Esophagus muscularis mucosa (tissue), 4 donors: Measurements from ENCODE around the gene MKS1. TPM values are rescaled to one million over a fixed set of nuclear protein-coding genes. Genes with fewer than 3 reads are reported as not detected.

Experiments
- DNase-seq: peaks from one replicate; pipeline ENCODE4 v3.0.0-alpha.2; 2017; ENCODE audit errors: extremely low spot score
- H3K27ac ChIP-seq, 4 donors: fragments of 200-600 bp; sonication (generic); replicated peaks in 1 of 4; 1 replicate in 3 of 4; 2 replicates in 1 of 4; pipeline ENCODE4 v1.5.1; 2016 to 2019; ENCODE audit warnings: mild to moderate bottlenecking in 1 of 4
- H3K27me3 ChIP-seq, 4 donors: fragments of 200-600 bp; sonication (generic); one replicate each; pipeline versions ENCODE4 v1.5.1 to v1.6.0; 2016 to 2019
- H3K36me3 ChIP-seq, 4 donors: fragments of 200-600 bp; sonication (generic); one replicate each; pipeline ENCODE4 v1.5.1; 2016 to 2019
- H3K4me1 ChIP-seq, 4 donors: fragments of 200-600 bp; sonication (generic); one replicate each; pipeline ENCODE4 v1.5.1; 2016 to 2019
- H3K4me3 ChIP-seq, 4 donors: fragments of 200-600 bp; sonication (generic); 1 replicate in 2 of 4; 2 replicates in 2 of 4; pipeline ENCODE4 v1.5.1; 2016 to 2019; ENCODE audit warnings: mild to moderate bottlenecking in 4 of 4, moderate library complexity in 1 of 4
- H3K9me3 ChIP-seq, 4 donors: fragments of 200-600 bp; sonication (generic); 1 replicate in 3 of 4; 2 replicates in 1 of 4; pipeline ENCODE4 v1.5.1; 2016 to 2019
- CTCF ChIP-seq, 3 experiments: fragments of 200-600 bp in 2 of 3; fragments of 450-650 bp in 1 of 3; sonication (generic) in 2 of 3; IDR thresholded peaks; one replicate each; pipeline ENCODE4 v1.5.1; 2017 to 2019; ENCODE audit warnings: antibody characterized with exemption in 3 of 3, mild to moderate bottlenecking in 2 of 3, moderate library complexity in 1 of 3
- EP300 ChIP-seq: sonication (generic); formaldehyde crosslinking; IDR thresholded peaks from one replicate; pipeline ENCODE4 v1.6.1; 2017; ENCODE audit warnings: antibody characterized with exemption
- POLR2A ChIP-seq: fragments of 450-650 bp; IDR thresholded peaks from one replicate; pipeline ENCODE4 v1.6.1; 2017; ENCODE audit warnings: antibody characterized with exemption, moderate library complexity, mild to moderate bottlenecking, low read depth
- POLR2AphosphoS5 ChIP-seq, 2 donors: sonication (generic); formaldehyde crosslinking; IDR thresholded peaks; one replicate each; pipeline ENCODE4 v1.6.1; 2017; ENCODE audit warnings: antibody characterized with exemption in 2 of 2
- WGBS: methylation state at CpG from one replicate; pipeline ENCODE4 v1.1.5; 2018; 5-methylcytosine and 5-hydroxymethylcytosine counted together
- intact Hi-C: fragments of 100-400 bp; cut with DNase I; formaldehyde crosslinking; loops from one replicate; pipeline ENCODE4 v1.15.1; 2023
- total RNA-seq, 4 donors: library from RNA; depleted of rRNA; stranded (reverse); fragments of >200 nt; gene quantifications; one replicate each; pipeline versions ENCODE4 v1.1.0 to v1.2.1, GENCODE V29; 2016

The MKS1 gene
- total RNA-seq, 4 donors from 2014 or later, result 6.2 to 12.5 (median 6.9) TPM

- no peak for TF ChIP-seq POLR2A
- TF ChIP-seq CTCF (IDR thresholded peaks at IDR 0.05), result no peak
- TF ChIP-seq EP300, result no peak
- TF ChIP-seq POLR2AphosphoS5 (IDR thresholded peaks at IDR 0.05), result no peak
- no peak overlapping the region for H3K4me3 ChIP-seq
- WGBS, result 30% methylated on average over 8 of the region's 8 CpGs
- no peaks in the 10 kb centered on the region for H3K36me3 ChIP-seq
- H3K27me3 ChIP-seq, result peaks cover 0 to 54% (median 0%) of the 10 kb centered on the region in 4 donors
- peaks cover 0 to 4% (median 2%) of the 10 kb centered on the region in 4 donors for H3K4me1 ChIP-seq
- DNase-seq, result no peak
- H3K27ac ChIP-seq, result no peak overlapping the region
- intact Hi-C loops, result no loop called here
- no peaks in the 10 kb centered on the region for H3K9me3 ChIP-seq
Observed at GRCh38 chr17:58254803-58255202, 35.7 kb upstream of the MKS1 start.

GRCh38 chr17:58253082-58253481 lies 34.0 kb upstream of the MKS1 start:
- Histone ChIP-seq H3K36me3 (no peaks in the 10 kb centered on the region), H3K27ac (no peak overlapping the region), H3K9me3 (no peaks in the 10 kb centered on the region), H3K27me3 (peaks cover 0 to 68% (median 3%) of the 10 kb centered on the region in 4 donors), H3K4me3 (no peak overlapping the region), H3K4me1 (peaks cover 7 to 15% (median 12%) of the 10 kb centered on the region in 4 donors)
- intact Hi-C loops, result no loop called here
- no peak for TF ChIP-seq POLR2A
- no peak for TF ChIP-seq EP300
- no peak for TF ChIP-seq POLR2AphosphoS5 (IDR thresholded peaks at IDR 0.05)
- TF ChIP-seq CTCF (IDR thresholded peaks at IDR 0.05), result no peak
- DNase-seq, result no peak
- 81% methylated on average over 3 of the region's 3 CpGs for WGBS

- intact Hi-C loops, result no loop called here
- Histone ChIP-seq H3K27ac (no peak overlapping the region), H3K36me3 (no peaks in the 10 kb centered on the region), H3K9me3 (no peaks in the 10 kb centered on the region), H3K4me1 (peaks cover 7 to 15% (median 12%) of the 10 kb centered on the region in 4 donors), H3K27me3 (peaks cover 0 to 66% (median 3%) of the 10 kb centered on the region in 4 donors), H3K4me3 (no peak overlapping the region)
- 71% methylated on average over 8 of the region's 9 CpGs for WGBS
- no peak for DNase-seq
- TF ChIP-seq EP300, result no peak
- no peak for TF ChIP-seq POLR2A
- TF ChIP-seq CTCF (IDR thresholded peaks at IDR 0.05), result no peak
- no peak for TF ChIP-seq POLR2AphosphoS5 (IDR thresholded peaks at IDR 0.05)
Observed at GRCh38 chr17:58252141-58252540, 33.1 kb upstream of the MKS1 start.

GRCh38 chr17:58250344-58251011 lies 31.4 kb upstream of the MKS1 start:
- H3K4me1 ChIP-seq, result peaks cover 7 to 15% (median 12%) of the 10 kb centered on the region in 4 donors
- intact Hi-C loops, result no loop called here
- no peak for TF ChIP-seq CTCF (IDR thresholded peaks at IDR 0.05)
- TF ChIP-seq POLR2A, result no peak
- TF ChIP-seq EP300, result no peak
- no peak for TF ChIP-seq POLR2AphosphoS5 (IDR thresholded peaks at IDR 0.05)
- no peak overlapping the region for H3K4me3 ChIP-seq
- WGBS, result 95% methylated on average over 12 of the region's 12 CpGs
- H3K27me3 ChIP-seq, result peaks cover 0 to 66% (median 3%) of the 10 kb centered on the region in 4 donors
- DNase-seq, result no peak
- no peak overlapping the region for H3K27ac ChIP-seq
- no peaks in the 10 kb centered on the region for H3K36me3 ChIP-seq
- no peaks in the 10 kb centered on the region for H3K9me3 ChIP-seq
